Kidney epithelial cell (primary cell): ENCODE measurements around the gene HAUS7. TPM values are rescaled to one million over a fixed set of nuclear protein-coding genes. Genes with fewer than 3 reads are reported as not detected.

Experiments used
- DNase-seq: peaks from one replicate; pipeline ENCODE4 v3.0.0-alpha.2; 2010; ENCODE audit warnings: low read depth
- H3K27me3 ChIP-seq: 2 replicates; pipeline ENCODE4 v1.6.0; 2011; ENCODE audit warnings: low read length; ENCODE audit not compliant: control insufficient read depth, insufficient read depth
- H3K36me3 ChIP-seq: 2 replicates; pipeline ENCODE4 v1.5.1; 2011; ENCODE audit warnings: low read length; ENCODE audit not compliant: control insufficient read depth, insufficient read depth
- H3K4me3 ChIP-seq: 2 replicates; pipeline ENCODE4 v1.5.1; 2011; ENCODE audit warnings: low read depth, mild to moderate bottlenecking, control low read depth, low read length
- total RNA-seq: library from RNA; depleted of rRNA; stranded (reverse); fragments of >200 nt; gene quantifications from 2 replicates; pipeline ENCODE4 v1.2.3, GENCODE V29; 2015
- TF ChIP-seq, protein P1 (sequence below): IDR thresholded peaks from 2 replicates; pipeline ENCODE4 v1.5.1; 2011; ENCODE audit warnings: mild to moderate bottlenecking, moderate library complexity, low read length, control low read depth, inconsistent platforms; ENCODE audit not compliant: insufficient read depth, poor library complexity, severe bottlenecking

Gene HAUS7
- total RNA-seq, 1 donor from 2014 or later: 25.8 TPM

DNA sequence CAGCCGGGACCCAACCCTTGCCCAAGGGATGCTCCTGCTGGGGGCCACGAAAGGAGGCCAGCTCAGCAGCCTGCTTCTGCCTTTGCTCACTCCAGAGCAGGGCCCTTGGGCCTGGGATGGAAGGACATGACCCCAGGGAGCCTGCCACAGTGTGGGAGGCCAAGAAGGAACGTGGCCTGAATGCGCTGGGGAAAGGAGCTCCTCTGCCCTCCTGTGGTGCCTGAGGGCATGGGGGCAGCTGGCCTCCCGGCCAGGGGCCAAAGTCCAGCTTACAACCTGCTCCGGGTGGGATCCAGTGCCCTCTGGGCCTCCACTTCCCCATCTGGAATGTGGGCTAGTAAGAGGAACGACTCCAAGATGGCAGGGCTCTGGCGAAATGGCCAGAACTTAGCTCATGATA lies 45.1 kb upstream of the HAUS7 start:
- peaks cover 20% of the 10 kb centered on the region for H3K27me3 ChIP-seq
- no peak overlapping the region for H3K4me3 ChIP-seq
- TF ChIP-seq, protein P1, sequence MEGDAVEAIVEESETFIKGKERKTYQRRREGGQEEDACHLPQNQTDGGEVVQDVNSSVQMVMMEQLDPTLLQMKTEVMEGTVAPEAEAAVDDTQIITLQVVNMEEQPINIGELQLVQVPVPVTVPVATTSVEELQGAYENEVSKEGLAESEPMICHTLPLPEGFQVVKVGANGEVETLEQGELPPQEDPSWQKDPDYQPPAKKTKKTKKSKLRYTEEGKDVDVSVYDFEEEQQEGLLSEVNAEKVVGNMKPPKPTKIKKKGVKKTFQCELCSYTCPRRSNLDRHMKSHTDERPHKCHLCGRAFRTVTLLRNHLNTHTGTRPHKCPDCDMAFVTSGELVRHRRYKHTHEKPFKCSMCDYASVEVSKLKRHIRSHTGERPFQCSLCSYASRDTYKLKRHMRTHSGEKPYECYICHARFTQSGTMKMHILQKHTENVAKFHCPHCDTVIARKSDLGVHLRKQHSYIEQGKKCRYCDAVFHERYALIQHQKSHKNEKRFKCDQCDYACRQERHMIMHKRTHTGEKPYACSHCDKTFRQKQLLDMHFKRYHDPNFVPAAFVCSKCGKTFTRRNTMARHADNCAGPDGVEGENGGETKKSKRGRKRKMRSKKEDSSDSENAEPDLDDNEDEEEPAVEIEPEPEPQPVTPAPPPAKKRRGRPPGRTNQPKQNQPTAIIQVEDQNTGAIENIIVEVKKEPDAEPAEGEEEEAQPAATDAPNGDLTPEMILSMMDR: no peak
- no peak for DNase-seq
- no peaks in the 10 kb centered on the region for H3K36me3 ChIP-seq

DNA sequence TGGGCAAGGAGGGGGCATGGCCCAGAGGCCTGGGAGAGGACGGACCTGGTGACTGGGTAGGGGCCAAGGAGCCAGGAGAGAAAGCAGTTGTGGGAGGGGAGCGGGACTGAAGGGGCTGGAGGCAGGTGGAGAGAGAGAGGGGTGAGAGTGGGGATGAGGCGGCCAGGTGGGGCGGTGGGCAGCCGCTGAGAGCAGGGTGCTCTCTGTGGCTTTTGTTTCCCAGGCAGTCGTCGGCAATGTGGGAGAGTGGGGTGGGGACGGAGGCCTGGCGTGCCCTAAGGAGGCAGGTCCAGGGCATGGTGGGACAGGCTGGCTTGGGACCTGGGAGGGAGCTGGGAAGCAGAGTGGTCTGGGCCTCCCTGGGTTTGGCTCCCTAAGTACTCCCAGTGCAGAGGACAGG lies 43.9 kb upstream of the HAUS7 start:
- Histone ChIP-seq H3K36me3 (no peaks in the 10 kb centered on the region), H3K4me3 (no peak overlapping the region), H3K27me3 (peaks cover 20% of the 10 kb centered on the region)
- TF ChIP-seq, protein P1: no peak
- no peak for DNase-seq

DNA sequence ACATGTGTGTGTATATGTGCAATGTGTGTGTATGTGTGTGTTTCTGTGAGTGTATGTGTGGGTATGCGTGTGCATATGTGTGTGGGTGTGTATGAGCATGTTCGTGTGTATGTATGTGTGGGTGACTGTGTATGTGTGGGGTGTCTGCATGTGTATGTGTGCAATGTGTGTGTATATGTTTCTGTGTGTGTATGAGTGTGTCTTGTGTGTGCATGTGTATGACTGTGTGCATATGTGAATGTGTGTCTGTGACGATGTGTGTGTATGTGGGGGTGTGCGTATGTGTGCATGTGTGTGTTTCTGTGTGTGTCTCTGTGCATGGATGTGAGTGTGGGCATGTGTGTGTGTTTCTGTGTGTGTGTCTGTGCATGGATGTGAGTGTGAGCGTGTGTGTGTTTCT lies 42.9 kb upstream of the HAUS7 start:
- TF ChIP-seq, protein P1: no peak
- H3K4me3 ChIP-seq: no peak overlapping the region
- no peak for DNase-seq
- peaks cover 13% of the 10 kb centered on the region for H3K27me3 ChIP-seq
- no peaks in the 10 kb centered on the region for H3K36me3 ChIP-seq

- Histone ChIP-seq H3K36me3 (no peaks in the 10 kb centered on the region), H3K27me3 (peaks cover 10% of the 10 kb centered on the region), H3K4me3 (no peak overlapping the region)
- TF ChIP-seq, protein P1: no peak
- no peak for DNase-seq
These were observed 42.1 kb upstream of the HAUS7 start for GRCh38 chrX:153512501-153512893.

DNA sequence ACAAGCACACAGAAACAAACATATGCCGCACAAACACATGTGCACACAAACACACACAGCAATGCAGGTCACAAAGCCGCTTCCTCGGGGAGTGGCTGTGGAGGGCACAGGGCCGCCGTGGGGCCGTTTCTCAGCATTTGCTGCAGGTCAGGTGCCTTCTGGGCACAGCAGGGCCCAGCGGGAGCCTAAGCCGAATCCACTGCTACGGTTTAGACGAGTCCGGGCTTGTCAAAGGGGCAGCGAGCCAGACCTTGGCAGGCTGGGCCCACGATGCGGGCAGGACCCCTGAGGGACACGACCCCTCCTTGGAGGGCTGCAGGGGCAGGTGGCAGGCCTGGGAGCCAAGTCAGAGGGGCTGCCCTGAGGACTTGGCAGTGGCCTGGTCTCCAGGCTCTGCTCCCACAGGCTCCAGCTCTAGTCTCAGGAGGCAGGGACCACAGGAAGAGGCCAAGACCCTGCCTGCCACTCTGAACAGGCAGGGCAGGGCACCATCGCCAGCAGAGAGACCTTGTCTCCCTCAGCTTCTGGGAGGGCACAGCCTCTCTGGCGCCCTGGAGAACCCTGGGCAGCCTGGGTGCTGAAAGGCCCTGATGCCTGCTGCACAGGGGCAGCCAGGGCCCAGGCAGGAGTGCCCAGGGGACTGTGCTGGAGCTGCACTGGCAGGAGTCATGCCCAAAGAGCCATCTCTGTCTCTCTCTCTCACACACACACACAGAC lies 41.6 kb upstream of the HAUS7 start:
- TF ChIP-seq, protein P1: no peak
- no peak for DNase-seq
- no peak overlapping the region for H3K4me3 ChIP-seq
- H3K27me3 ChIP-seq: peaks cover 7% of the 10 kb centered on the region
- H3K36me3 ChIP-seq: no peaks in the 10 kb centered on the region

DNA sequence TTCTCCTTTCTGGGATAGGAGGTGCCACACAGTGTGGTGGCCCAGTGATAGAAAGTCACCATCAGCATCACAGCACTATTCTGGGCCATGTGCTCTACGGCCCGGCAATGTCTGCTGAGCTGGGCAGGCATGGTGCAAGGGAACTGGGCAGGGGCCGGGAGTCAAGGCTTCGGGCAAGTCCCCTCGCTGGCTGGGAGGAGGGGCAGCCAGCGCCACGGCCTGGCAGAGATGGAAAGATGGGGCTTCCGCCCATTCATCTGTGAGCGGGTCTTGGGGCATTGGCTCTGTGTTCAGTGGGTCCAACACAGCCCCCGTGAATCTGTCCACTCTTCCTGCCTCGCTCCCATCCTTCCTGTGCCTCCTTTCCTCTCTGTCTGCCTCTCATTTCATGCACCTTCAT lies 40.0 kb upstream of the HAUS7 start:
- DNase-seq: no peak
- Histone ChIP-seq H3K36me3 (no peaks in the 10 kb centered on the region), H3K4me3 (no peak overlapping the region), H3K27me3 (no peaks in the 10 kb centered on the region)
- TF ChIP-seq, protein P1: no peak
